Suppressor macrophage treated with lipopolysaccharide for 4 hours (primary cell): ENCODE results near the gene GGA2.
A peak's percentile ranks its signal among the peaks of the same experiment; 100 is the strongest.
"Not testable (repeated sequence)": the region's sequence is repeated elsewhere in the genome, so short reads cannot be mapped to it uniquely, and the experiment has no call there.

Experiments
- DNase-seq: peaks from one replicate; pipeline ENCODE4 v3.0.0-alpha.2; 2020

Gene GGA2

DNA sequence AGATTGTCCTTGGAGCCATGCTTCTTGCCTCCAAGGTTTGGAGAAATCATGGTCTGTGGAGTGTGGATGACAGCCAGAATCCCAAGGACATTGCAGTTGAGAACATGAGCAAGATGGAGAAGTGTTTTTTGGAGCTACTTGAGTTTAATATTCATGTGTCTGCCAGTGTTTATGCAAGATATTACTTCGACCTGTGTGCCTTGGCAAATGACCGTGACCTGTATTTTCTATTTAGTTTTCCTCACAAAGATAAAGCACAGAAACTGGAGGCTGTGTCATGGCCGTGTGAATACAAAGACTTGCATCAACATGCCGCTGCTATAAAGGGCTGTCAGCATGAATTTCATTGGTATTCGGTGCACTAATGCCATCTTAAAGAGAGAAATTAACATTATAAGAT, 9.0 kb downstream of the GGA2 start:
- DNase-seq = no peak

DNA sequence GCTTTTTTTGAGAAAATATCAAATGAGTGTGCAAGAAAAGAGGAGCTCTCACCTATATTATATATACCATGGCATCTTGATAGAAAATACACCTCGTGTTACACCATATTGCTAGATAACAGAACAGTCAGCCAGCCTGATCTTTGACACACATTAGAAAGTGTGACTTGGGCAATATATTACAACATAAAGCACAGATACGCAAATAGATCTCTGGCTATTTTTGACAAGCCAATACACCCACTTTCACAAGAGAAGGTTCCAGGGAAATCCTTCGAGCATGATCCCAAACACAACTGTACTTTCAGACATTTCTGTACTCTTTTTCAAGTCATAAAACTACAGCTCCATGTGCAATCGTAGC, 9.4 kb downstream of the GGA2 start:
- DNase-seq = peak; percentile 55

DNA sequence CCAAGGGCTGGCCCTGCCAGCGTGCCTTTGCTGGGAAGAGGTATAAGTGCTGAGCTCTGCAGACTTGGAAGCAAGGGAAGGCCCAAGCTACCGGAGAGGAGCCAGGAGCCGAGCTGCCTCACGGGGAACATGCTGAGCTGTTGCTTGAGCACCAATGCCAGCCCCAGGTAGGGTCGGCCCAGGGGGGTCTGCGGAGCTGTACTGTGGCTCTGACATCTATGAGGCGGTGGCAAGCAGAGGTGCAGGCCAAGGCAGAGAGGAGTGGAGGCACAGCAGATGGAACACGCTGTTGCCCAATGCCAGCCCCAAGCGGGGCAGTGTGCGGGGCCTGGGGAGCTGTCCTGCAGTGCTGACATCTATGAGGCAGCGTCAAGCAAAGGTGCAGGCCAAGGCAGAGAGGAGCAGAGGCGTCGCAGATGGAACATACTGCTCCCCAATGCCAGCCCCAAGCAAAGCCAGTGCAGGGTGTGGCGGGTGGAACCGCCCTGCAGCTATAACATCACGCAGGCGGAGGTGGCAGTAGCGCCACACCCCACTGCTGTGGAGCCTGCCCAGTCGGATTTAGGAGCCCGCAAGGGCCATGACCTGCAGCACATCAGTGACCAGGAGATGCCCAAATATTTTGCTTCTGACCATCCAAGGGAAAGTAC, 10.0 kb downstream of the GGA2 start:
- no peak for DNase-seq

DNA sequence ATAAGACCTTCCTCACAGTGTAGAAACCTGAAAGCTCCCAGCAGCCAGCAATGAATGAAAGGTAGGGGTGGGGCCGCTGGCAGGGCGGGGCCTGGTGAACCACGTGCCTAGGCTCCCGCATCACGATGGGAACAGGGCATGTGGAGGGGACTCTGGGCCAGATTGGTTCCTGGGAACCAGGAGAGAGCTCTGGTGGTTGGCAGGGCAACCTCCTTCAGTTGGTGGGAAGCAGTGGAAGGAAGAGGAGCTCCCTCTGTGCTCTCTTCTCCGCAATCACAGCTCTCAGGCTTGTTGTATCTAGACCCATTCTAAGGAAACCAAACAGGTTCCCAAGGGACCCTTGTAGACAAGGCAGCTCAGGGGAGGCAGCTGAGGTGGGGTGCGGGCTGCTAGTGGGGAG, 10.5 kb downstream of the GGA2 start:
- no peak for DNase-seq

DNA sequence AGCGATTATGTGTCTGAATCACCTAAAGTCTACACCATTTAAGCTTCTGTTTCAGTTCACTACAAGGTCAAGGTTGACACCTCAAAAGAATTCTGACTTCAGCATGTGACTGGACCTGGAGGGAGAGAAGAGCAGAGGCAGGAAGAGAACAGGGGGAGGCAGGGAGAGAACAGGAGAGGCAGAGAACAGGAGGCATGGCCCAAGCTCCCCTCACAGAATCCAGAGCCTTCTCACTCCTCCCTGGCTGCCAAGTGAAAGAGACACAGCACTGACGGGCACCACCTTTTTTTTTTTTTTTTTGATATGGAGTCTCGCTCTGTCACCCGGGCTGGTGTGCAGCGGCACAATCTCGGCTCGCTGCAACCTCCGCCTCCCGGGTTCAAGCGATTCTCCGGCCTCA, 11.4 kb downstream of the GGA2 start:
- DNase-seq = no peak

DNA sequence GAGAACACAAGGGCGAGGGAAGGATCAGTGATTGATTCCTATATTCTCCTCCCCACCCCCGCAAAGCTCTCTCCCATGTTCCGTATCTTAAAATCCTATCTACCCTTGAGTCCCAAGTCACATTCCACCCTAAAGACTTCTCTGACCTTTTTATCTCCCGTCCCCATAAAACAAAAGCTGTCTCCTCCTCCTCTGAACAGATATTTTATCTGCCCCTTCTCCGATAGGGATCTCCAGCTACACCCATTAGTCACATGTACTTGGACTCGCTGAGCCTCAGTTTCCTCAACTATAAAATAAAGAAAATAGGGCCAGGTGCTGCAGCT, 12.8 kb downstream of the GGA2 start:
- no peak for DNase-seq

DNA sequence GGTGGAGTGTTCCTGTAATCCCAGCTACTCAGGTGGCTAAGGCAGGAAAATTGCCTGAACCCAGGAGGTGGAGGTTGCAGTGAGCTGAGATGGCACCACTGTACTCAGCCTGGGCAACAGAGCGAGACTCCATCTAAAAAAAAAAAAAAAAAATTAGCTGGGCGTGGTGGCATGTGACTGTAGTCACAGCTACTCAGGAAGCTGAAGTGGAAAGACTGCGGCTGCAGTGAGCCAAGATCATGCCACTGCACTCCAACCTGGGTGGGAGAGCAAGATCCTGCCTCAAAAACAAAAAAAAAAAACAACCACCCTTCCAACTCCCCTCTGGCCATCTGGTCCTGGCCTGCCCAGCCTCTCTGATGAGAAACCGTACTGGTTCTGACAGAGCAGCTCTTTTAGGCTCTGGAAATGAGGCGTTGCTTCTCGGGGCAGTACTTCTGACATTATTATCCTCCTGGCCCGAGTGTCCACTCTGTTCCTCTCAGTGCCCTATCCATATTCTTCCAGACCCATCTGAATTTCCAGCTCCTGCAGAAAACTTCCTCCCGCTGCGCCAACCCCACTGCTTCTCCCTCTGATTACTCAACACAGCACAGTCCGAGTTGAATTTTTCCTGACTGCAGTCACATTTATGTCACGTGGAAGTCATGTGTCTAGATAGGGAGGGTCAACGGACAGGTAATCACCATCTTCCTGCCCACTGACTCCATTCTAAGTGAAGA, 13.3 kb downstream of the GGA2 start:
- DNase-seq = peak; percentile 30

DNA sequence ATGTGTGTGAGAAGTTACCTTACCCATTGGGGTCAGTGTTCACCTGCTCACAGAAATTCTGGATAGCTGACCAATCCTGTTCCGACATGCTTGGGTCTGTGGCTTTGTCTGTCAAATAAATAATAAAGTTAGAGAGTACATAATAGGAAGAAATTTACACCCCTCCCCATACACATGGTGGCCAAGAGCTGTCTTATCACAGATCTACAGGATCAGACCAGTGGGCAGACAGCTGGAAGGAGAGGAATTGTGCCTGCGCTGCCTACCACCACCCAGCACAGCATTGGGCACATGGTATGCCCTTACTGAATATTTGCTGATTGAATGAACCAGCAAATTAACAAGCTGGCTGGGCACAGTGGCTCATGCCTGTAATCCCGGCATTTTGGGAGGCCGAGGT, 14.6 kb downstream of the GGA2 start:
- DNase-seq = no peak

DNA sequence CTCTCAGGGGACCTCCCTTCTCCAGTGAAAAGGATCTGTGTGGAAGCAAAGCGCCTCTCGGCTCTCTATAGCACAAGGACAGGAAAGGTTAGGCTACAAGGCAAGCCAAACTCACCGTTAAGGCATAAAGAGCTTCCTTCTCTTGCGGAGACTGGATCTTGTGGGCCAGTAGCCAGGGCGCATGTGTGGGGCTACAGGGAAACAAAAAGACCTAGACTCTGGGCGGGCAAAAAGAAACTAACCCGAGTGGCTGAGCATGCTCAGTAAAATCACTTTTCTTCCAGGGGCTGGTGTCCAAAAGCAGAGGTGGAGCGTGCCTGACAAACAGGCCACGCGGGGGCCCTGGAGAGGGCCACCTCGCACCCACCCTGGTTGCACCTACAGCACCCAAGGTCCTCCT, 16.1 kb downstream of the GGA2 start:
- DNase-seq = no peak

DNA sequence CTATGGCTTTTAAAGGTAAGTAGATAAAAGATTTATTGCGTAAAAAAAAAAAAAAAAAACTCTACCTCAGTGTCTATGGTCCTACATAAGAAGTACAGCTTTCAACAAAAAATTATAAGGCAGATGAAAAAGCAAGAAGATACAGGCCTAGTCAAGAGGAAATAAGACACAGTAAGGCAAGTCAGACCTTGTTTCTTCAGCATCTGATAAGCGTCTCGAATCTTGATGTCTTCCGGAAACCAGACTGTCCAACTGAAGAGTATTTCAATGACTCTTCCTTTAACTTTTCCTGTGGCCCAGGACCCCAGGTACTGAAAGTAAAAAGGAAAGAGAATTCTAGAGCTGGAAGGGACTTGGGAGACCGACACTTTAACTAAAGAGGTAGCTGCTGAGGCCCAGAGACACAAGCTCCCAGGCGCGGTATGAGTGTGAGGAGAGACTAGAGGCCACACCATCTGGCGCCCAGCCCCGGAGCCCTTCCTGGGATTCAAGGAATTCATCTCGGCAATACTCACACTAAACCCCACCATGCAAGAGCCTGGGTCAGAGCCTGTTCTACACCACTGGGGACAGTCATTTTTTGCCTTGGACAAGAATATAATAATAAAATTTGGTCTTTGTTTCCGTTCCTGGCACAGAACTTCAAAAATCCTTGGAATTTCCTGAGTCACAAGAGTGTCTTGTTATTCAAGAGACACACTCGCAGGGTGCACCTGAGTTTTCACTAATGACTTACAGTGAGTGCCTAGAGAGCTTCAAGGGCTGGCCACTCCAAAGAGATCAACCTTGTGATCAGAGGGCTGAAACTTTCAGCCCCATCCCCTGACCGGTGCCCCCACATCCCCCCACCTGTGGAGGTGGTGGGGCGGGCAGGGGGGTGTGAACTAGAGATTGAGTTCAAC, 18.6 kb downstream of the GGA2 start:
- no peak for DNase-seq

DNA sequence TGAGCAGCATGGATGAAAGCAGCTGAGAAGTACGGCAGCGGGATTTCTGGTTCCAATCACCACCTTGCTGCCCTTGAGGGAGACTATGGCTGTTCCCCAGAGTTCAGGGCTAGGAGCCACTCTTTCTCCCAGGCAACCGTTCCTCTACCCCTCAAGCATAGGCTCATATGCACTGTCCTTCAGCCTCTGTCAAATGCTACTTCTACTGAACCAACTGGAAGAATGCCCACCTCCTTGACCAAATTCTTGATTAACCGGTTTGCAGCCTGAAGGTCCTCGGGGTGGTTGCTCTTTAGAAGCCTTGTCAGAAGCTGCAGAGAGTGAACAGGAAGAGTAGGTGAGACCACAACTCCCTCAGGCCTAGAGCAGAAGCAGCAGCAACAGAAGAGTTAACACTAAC, 23.8 kb downstream of the GGA2 start:
- DNase-seq = no peak

DNA sequence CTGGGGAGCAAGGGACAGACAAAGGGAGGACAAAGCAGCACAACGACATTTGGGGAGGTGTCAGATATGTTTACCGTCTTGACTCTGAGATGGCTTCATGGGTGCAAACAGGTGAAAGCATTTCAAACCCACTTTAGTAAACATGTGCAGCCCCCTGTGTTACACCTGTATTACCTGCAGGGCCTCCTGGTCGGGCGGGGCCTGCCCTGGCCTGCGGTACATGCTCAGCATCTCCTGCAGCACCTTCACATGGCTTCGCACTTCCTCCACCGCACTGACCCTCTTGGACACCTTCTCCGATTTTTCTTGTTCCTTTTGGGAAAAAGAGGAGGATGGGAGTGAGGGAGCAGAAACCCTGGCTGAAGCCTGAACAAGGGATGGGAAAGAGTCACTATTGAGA, 24.5 kb downstream of the GGA2 start:
- no peak for DNase-seq

DNA sequence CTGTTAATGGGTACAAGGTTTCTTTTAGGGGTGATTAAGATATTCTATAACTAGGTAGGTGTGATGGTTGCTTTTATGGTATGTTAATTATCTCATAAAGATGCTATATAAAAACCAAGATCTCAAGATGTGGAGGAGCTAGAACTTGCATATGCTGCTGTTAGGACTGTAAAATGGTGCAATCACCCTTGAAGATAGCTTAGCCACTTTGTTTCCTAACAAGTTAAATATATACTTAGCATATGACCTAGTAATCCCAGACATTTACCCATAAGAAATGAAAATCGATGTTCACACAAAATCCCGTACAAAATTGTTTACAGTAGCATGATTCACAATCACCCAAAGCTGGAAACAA, 25.1 kb downstream of the GGA2 start:
- DNase-seq = no peak

DNA sequence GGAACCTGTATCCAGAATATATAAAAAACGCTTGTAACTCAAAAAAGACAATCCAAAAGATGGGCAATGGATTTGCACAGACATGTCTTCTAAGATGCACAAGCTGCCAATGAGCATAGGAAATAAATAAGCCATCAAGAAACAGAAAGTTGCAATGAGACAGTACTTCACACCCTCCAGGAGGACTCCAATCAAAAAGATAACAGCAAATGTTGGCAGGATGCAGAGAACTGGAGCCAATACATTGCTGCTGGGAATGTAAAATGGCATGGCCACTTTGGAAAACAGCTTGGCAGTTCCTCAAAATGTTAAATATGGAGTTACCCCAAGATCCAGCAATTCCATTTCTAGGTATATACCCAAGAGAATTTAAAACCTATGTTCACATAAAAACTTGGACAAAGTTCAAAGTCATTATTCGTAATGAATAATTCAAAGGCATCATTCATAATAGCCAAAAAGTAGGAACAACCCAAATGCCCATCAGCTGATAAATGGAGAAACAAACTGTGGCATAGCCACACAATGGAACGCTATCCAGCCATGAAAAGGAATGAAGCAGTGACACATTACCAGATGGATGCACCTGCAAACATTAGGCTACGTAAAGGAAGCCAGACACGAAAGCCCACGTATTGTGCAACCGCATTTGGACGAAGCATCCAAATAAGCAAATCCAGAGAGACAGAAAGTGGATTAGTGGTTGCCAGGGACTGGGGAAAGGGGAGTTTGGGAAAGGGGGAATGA, 25.6 kb downstream of the GGA2 start:
- DNase-seq = no peak

DNA sequence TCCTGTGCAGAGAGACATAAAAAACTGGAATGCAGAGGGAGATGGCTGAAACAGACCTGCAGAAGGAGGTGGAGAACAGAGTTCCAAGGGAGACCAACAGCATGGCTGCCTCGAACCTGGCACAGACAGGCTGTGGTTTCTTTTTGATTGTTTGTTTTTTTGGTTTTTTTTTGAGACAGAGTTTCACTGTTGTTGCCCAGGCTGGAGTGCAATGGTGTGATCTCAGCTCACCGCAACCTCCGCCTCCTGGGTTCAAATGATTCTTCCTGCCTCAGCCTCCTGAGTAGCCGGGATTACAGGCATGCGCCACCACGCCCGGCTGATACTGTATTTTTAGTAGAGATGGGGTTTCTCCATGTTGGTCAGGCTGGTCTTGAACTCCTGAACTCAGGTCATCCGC, 26.8 kb downstream of the GGA2 start:
- not testable (repeated sequence) for DNase-seq

DNA sequence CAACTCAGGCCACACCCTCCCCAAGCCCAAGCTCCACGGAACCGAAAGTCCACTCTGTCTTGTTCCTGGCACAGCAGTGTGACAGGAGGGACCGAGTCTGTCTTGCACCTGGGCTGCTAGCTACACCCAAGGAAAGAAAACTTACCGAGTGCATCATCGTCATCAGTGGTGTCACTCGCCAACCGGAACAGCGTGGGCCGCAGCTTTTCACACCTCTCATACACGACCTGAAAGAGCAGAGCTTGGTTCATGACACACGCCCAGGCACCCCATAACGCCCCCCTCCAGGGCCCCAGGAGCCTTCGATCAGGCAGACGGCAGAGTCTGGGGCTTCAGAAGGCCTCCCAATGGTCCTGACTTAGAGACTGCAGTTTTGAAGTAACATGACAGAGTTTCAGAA, 27.5 kb downstream of the GGA2 start:
- DNase-seq = no peak

DNA sequence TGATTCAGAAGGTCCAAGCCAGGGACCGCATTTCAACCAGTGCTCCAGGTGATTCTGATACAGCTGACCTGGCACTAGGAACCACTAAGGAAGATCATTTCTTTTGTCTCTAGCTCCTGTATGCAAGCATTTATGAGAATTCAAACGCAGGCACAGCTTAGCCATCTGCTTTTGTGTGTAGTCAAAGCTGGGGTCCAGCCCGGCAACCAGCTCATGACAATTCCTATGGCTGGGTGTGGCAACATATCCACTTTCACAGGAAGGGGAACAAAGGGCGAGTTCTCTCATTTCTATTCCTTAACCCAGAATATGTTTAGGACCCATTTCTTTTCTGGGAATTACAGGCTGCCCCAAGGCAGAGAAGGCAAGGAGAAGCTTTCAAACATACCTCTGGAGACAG, 30.0 kb downstream of the GGA2 start:
- DNase-seq = no peak

DNA sequence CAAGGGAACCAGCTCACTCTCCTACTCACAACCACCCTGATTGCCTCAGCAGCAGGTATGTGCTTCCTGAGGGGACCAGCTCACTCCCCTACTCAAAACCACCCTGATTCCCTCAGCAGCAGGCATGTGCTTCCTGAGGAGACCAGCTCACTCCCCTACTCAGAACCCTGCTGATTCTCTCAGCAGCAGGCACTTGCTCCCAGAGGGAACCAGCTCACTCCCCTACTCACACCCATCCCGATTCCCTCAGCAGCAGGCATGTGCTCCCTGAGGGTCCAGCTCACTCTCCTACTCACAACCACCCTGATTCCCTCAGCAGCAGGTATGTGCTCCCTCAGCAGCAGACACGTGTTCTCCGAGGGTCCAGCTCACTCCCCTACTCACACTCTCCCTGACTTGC, 31.2 kb downstream of the GGA2 start:
- DNase-seq = no peak

DNA sequence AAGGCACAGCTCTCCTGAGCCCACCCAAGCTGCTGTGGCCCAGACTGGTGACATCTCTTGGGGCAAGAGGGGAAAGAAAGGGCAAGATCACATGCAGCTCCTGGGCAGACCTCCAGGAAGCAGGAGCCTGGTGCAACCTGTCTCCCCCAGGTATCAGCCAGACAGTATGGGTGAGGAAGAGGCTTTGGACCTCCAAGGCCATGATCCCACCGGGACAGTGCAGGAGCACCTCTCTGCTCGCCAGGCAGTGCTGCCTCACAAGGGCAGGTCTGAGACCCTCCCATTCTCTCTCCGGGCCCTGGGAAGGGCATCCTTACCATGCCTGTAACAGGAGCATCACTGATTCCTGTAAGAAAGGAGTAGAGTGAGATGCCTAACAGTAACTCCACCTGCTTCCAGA, 31.7 kb downstream of the GGA2 start:
- DNase-seq = no peak

DNA sequence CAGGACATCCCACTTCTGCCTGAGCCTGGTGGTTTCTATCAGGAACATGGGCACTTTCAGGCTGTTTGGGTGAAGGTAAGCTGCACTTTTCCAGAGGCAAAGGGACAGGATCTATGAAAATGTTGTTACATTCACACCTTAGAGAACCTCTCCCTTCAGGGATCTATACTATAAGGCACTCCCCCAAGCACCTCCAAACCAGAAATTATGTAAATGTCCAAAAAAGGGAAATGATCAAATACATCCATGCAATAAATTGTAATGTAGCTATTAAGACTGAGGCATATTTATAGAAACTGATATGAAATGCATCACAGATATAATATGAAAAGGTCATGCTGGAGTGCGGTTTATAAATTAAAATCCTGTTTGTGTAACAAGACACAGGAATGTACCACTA, 34.0 kb downstream of the GGA2 start:
- DNase-seq = no peak

DNA sequence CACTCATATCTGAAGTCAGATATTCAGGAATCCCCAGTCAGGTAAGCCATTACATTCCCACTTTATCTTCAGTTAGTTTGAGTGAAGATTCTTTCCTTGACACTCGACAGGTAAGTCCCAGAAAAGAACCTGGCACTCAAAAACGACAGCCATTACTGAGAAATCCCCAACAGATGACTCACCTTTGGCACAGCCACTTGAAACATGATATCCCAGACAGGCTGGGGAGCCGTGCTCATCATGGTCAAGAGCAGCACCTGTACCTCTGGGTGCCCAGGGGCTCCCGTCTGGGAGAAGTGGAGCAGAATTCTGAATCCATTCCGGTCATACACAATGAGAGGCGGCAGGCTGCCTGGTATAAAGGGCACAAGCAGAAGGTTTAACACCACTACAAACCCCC, 40.5 kb downstream of the GGA2 start:
- DNase-seq = no peak

DNA sequence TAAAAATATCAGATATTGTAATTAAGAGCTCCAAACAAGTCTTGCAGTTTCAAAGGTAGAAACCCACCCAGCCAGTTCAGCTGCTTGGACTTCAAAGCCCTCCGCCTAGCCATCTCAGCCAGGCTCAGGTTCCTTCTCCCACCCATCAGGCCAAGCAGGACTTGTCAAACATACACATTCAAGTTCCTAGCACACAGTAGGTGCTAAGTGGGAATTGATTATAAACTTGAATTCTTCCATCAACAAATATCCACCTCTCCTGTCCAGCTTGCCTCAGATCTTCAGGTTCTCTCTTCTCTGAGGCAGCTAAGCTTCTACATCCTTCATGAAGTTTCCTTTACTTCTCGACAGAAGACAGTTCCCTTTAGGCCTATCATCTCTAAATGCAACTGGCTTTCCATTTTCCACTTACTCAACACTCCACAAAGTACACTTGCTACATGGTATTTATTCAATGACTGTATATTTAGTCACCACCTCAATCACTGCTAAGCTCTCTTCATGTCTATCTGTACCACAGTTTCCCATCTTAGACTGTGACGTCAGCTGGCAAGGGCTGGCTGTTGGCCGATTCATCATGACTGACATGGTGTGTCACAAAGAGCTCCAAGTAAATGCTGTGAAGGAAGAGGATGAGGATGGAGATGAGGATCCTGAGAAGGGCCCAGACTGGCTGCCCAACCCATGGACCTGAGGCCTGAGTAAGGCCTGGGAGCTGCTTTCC, 44.0 kb downstream of the GGA2 start:
- DNase-seq = no peak

DNA sequence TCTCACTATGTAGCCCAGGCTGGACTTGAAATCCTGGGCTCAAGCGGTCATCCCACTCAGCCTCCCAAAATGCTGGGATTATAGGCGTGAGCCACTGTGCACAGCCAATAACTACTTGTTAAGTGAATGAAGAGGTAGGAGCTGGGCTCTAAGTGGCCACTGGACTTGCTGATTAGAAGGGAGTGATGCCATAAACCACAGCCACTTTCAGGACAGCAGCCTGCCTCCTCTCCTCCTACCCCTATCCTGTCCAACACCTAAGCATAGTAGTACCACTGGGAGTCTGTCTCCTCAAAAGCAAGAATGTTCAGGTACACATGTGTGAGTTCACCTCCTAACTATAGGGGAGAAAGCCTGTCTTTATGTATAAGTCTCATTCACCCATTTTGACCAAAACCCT, 45.1 kb downstream of the GGA2 start:
- no peak for DNase-seq
